HepG2 (cell line): Measurements from ENCODE around the gene OR2B2. TPM values are rescaled to one million over a fixed set of nuclear protein-coding genes. Genes with fewer than 3 reads are reported as not detected.

Experiments
- AKNA ChIP-seq: sonication (generic); formaldehyde crosslinking; IDR thresholded peaks from 2 replicates; pipeline ENCODE4 v1.4.0; 2020; ENCODE audit warnings: missing genetic modification reagents, borderline replicate concordance
- CREM ChIP-seq, 2 experiments: sonication (generic) in 1 of 2; formaldehyde crosslinking in 1 of 2; IDR thresholded peaks; 2 replicates each; pipeline versions ENCODE4 v1.4.0 to v1.6.1; 2016 to 2020; ENCODE audit warnings: antibody characterized with exemption in 1 of 2, mild to moderate bottlenecking in 1 of 2, missing genetic modification reagents in 1 of 2
- FOXC1 ChIP-seq: sonication (generic); formaldehyde crosslinking; IDR thresholded peaks from 2 replicates; pipeline ENCODE4 v1.8.0; 2022; ENCODE audit warnings: mild to moderate bottlenecking, missing genetic modification reagents, borderline replicate concordance
- HNRNPLL ChIP-seq: fragments of 200-400 bp; formaldehyde crosslinking; IDR thresholded peaks from 2 replicates; pipeline ENCODE4 v1.6.1; 2017; ENCODE audit warnings: mild to moderate bottlenecking, low read depth, low read length; ENCODE audit not compliant: poor library complexity, severe bottlenecking
- MTA1 ChIP-seq: sonication (generic); formaldehyde crosslinking; IDR thresholded peaks from 2 replicates; pipeline ENCODE4 v1.4.0; 2020; ENCODE audit warnings: missing genetic modification reagents, mild to moderate bottlenecking, borderline replicate concordance
- NR2F6 ChIP-seq, 2 experiments: IDR thresholded peaks; 2 replicates each; pipeline ENCODE4 v1.6.1; 2016; ENCODE audit warnings: antibody characterized with exemption in 1 of 2, mild to moderate bottlenecking in 1 of 2
- NRL ChIP-seq: sonication (generic); formaldehyde crosslinking; IDR thresholded peaks from 2 replicates; pipeline ENCODE4 v1.5.0; 2020; ENCODE audit warnings: missing genetic modification reagents, mild to moderate bottlenecking, moderate library complexity, borderline replicate concordance
- PLSCR1 ChIP-seq: sonication (generic); formaldehyde crosslinking; IDR thresholded peaks from 2 replicates; pipeline ENCODE4 v1.5.0; 2020; ENCODE audit warnings: missing genetic modification reagents, mild to moderate bottlenecking, borderline replicate concordance
- PTBP1 ChIP-seq: fragments of 200-400 bp; formaldehyde crosslinking; IDR thresholded peaks from 2 replicates; pipeline ENCODE4 v1.6.1; 2018; ENCODE audit warnings: low read length, low read depth; ENCODE audit not compliant: poor library complexity, severe bottlenecking
- TAF1 ChIP-seq: sonication (generic); formaldehyde crosslinking; IDR thresholded peaks from 2 replicates; pipeline ENCODE4 v1.4.0; 2020; ENCODE audit warnings: missing genetic modification reagents
- ZBTB14 ChIP-seq: sonication (generic); formaldehyde crosslinking; IDR thresholded peaks from 2 replicates; pipeline ENCODE4 v1.4.0; 2020; ENCODE audit warnings: missing genetic modification reagents
- ZNF12 ChIP-seq: sonication (generic); formaldehyde crosslinking; IDR thresholded peaks from 2 replicates; pipeline ENCODE4 v1.5.0; 2020; ENCODE audit warnings: missing genetic modification reagents
- ZNF253 ChIP-seq: sonication (generic); formaldehyde crosslinking; IDR thresholded peaks from 2 replicates; pipeline ENCODE4 v1.8.0; 2022; ENCODE audit warnings: mild to moderate bottlenecking, missing genetic modification reagents, borderline replicate concordance
- ZNF619 ChIP-seq: sonication (generic); formaldehyde crosslinking; IDR thresholded peaks from 2 replicates; pipeline ENCODE4 v1.4.0; 2020; ENCODE audit warnings: mild to moderate bottlenecking, missing genetic modification reagents
- ZNF747 ChIP-seq: sonication (generic); formaldehyde crosslinking; IDR thresholded peaks from 2 replicates; pipeline ENCODE4 v1.8.1; 2023; ENCODE audit warnings: missing genetic modification reagents, mild to moderate bottlenecking, borderline replicate concordance
- ZNF773 ChIP-seq: sonication (generic); formaldehyde crosslinking; IDR thresholded peaks from 2 replicates; pipeline ENCODE4 v1.4.0; 2020; ENCODE audit warnings: missing genetic modification reagents, borderline replicate concordance
- polyA plus RNA-seq, 8 experiments: library from polyadenylated mRNA; depleted of rRNA in 3 of 8; stranded (reverse) in 7 of 8; unstranded in 1 of 8; fragments of >200 nt; fragmentation: Illumina TruSeq in 4 of 8; extraction: Trizol in 4 of 8; gene quantifications; 2 replicates each; pipeline versions ENCODE4 v1.2.1 to v1.2.3, GENCODE V29; 2011 to 2016; ENCODE audit warnings: low read depth in 4 of 8, missing spikeins in 1 of 8, mixed read lengths in 1 of 8; ENCODE audit not compliant: insufficient read depth in 1 of 8
- total RNA-seq, 5 experiments: library from RNA; depleted of rRNA; stranded (reverse); fragments of >200 nt; fragmentation: Illumina TruSeq; extraction: Trizol; gene quantifications; 2 replicates each; pipeline ENCODE4 v1.2.3, GENCODE V29; 2016; ENCODE audit warnings: low read depth in 1 of 5
- TF ChIP-seq, protein P1 (sequence below): sonication (generic); formaldehyde crosslinking; IDR thresholded peaks from 2 replicates; pipeline ENCODE4 v1.5.1; 2020; ENCODE audit warnings: missing genetic modification reagents, mild to moderate bottlenecking, borderline replicate concordance
- TF ChIP-seq, protein P2 (sequence below): sonication (generic); formaldehyde crosslinking; IDR thresholded peaks from 2 replicates; pipeline ENCODE4 v1.4.0; 2020; ENCODE audit warnings: mild to moderate bottlenecking, low read depth, missing genetic modification reagents

The OR2B2 gene
- total and polyA plus RNA-seq, 2 of the 13 experiments (the other 11 are each of a cell fraction or from before 2014, with no cell fraction given), result not detected

GRCh38 chr6:27892649-27893058, 19.5 kb downstream of the OR2B2 start (continued):
- TF ChIP-seq ZNF619 (CRISPR knock-in tag) (no peak), NRL (CRISPR knock-in tag) (peak; percentile 74; the same call in 1 of the 2 replicates), ZNF253 (CRISPR knock-in tag) (peak; percentile 90; the same call in 1 of the 2 replicates), ZBTB14 (no peak), NR2F6 (IDR thresholded peaks at IDR 0.05) (no peak), NR2F6 (CRISPR knock-in tag; IDR thresholded peaks at IDR 0.05) (no peak), MTA1 (peak; percentile 41; the same call in 1 of the 2 replicates), PTBP1 (peak; percentile 52), CREM (IDR thresholded peaks at IDR 0.05) (no peak), CREM (CRISPR knock-in tag; IDR thresholded peaks at IDR 0.05) (no peak), PLSCR1 (peak; percentile 93; the same call in 1 of the 2 replicates), ZNF747 (CRISPR knock-in tag) (no peak), AKNA (CRISPR knock-in tag) (peak; percentile 16; the same call in 1 of the 2 replicates), FOXC1 (CRISPR knock-in tag) (no peak), TAF1 (CRISPR knock-in tag) (no peak), ZNF773 (no peak), ZNF12 (peak; percentile 42; the same call in 1 of the 2 replicates), HNRNPLL (peak; percentile 91)
- TF ChIP-seq, protein P1, sequence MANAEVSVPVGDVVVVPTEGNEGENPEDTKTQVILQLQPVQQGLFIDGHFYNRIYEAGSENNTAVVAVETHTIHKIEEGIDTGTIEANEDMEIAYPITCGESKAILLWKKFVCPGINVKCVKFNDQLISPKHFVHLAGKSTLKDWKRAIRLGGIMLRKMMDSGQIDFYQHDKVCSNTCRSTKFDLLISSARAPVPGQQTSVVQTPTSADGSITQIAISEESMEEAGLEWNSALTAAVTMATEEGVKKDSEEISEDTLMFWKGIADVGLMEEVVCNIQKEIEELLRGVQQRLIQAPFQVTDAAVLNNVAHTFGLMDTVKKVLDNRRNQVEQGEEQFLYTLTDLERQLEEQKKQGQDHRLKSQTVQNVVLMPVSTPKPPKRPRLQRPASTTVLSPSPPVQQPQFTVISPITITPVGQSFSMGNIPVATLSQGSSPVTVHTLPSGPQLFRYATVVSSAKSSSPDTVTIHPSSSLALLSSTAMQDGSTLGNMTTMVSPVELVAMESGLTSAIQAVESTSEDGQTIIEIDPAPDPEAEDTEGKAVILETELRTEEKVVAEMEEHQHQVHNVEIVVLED (CRISPR knock-in tag), result no peak; the same call in 1 of the 2 replicates
- TF ChIP-seq, protein P2, sequence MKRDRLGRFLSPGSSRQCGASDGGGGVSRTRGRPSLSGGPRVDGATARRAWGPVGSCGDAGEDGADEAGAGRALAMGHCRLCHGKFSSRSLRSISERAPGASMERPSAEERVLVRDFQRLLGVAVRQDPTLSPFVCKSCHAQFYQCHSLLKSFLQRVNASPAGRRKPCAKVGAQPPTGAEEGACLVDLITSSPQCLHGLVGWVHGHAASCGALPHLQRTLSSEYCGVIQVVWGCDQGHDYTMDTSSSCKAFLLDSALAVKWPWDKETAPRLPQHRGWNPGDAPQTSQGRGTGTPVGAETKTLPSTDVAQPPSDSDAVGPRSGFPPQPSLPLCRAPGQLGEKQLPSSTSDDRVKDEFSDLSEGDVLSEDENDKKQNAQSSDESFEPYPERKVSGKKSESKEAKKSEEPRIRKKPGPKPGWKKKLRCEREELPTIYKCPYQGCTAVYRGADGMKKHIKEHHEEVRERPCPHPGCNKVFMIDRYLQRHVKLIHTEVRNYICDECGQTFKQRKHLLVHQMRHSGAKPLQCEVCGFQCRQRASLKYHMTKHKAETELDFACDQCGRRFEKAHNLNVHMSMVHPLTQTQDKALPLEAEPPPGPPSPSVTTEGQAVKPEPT, result 0 out of 2 replicates have a peak, but pooled peaks have one; percentile 2
